GM12872 (cell line): Measurements from ENCODE around the gene PIKFYVE.

Source experiments
- TF ChIP-seq, protein P1 (sequence below): IDR thresholded peaks from 3 replicates; pipeline ENCODE4 v1.5.1; 2011; ENCODE audit warnings: low read depth, mild to moderate bottlenecking, low read length, moderate library complexity; ENCODE audit not compliant: insufficient read depth

Gene PIKFYVE

DNA sequence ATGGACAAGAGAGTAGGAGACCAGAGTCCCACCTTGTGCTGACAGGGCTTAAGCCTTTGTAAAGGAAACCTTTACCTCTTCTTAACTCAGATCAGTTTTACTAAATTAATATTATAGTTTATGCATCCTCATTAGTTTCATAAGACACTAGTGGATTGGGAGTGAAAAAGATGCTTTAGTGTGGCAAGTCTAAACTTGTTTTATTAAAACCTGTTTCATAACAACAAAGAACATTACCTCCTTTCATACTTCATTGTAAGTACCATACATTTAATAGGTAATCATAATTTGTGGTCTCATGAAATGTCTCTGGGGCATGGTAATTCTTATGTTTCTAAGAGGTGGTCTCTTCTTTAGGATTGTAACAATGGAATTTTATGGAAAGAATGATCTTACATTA lies 63.4 kb downstream of the PIKFYVE start:
- TF ChIP-seq, protein P1, sequence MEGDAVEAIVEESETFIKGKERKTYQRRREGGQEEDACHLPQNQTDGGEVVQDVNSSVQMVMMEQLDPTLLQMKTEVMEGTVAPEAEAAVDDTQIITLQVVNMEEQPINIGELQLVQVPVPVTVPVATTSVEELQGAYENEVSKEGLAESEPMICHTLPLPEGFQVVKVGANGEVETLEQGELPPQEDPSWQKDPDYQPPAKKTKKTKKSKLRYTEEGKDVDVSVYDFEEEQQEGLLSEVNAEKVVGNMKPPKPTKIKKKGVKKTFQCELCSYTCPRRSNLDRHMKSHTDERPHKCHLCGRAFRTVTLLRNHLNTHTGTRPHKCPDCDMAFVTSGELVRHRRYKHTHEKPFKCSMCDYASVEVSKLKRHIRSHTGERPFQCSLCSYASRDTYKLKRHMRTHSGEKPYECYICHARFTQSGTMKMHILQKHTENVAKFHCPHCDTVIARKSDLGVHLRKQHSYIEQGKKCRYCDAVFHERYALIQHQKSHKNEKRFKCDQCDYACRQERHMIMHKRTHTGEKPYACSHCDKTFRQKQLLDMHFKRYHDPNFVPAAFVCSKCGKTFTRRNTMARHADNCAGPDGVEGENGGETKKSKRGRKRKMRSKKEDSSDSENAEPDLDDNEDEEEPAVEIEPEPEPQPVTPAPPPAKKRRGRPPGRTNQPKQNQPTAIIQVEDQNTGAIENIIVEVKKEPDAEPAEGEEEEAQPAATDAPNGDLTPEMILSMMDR: no peak

DNA sequence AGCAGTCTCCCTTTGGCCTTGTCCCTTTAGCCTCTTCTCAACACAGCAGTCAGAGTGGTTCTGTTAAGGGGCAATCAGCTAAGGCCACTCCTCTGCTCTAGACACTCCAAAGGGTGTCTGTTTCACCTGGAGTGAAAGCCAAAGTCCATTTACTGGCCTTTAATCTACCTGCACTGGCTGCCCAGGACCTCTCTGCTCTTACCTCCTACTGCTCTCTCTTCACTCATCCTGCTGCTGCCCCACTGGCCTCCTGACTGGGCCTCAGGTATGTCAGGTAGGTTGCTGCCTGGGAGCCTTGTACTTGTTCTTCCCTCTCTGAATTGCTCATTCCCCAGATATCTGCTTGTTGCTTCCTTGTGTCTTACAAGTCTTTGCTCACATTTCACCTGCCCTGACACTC lies 68.2 kb downstream of the PIKFYVE start:
- TF ChIP-seq, protein P1: no peak

DNA sequence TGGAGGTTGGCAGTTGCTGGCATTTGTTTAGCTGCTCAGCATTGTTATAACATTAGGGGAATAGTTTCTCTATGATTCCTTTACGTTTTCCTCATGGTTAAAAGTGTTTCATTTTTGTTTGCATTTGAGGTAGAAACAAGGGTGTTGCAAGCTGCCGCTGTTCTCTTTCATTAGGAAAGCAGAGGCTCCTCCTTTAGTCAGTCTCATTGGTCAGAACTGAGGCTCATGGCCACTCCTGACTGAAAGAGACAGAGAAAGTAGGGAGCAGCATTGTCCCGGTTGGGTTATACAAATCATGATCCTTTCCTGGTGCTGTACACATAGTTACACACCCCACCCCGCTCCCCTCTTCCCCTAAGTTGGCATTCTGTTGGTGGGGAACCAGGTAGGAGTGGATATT lies 80.7 kb downstream of the PIKFYVE start:
- TF ChIP-seq, protein P1: no peak

DNA sequence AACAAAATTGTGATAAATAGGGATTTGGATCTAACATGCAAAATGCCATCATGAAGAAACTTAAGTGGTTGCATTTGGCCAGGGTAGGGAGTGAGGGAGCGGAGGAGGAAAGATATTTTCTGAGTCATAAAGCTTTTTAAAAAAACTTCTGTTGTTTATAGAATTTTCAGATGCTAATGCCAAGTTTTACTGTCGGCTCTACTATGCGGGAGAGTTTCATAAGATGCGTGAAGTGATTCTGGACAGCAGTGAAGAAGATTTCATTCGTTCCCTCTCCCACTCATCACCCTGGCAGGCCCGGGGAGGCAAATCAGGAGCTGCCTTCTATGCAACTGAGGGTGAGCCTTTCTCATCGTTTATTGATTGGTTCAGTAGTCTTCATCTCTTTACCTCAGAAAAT lies 84.6 kb downstream of the PIKFYVE start:
- TF ChIP-seq, protein P1: no peak

DNA sequence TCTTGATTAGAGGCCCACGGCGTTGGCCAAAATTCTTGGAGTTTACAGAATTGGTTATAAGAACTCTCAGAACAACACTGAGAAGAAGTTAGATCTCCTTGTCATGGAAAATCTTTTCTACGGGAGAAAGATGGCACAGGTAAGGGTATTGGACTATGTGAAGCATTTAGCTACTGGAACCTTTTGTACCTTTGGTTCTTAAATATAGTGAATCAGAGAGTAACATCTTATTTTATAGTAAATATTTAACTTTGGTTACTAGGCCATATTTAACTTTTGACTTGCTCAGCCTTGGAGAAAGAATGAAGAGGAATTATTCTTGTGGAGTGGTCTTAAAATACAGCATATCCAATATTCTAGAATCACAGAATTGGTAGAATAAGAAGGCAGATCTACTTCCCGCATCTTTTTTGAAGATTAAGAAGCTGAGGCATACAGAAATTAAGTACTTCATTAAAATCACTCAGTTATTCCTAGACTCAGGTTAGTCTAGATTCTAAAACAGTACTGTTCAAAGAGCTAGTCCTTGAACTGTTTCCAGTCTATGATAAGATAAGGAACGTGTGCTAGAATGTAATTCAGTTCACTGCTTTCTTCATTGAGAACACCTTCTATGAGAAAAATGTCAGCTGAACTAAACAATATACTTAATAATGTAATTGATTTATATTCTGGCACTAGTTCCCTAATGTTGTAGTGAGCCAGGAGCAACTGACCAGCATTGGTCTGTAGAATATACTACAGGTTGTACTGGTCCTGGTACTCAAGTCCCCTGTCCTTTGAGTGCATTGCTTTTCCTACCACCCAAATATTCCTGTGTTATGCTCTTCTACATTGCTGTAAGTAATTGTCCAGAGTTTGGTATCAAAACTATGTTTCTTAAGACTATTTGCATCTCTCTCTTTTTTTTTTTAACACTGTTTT lies 86.9 kb downstream of the PIKFYVE start:
- TF ChIP-seq, protein P1: no peak

DNA sequence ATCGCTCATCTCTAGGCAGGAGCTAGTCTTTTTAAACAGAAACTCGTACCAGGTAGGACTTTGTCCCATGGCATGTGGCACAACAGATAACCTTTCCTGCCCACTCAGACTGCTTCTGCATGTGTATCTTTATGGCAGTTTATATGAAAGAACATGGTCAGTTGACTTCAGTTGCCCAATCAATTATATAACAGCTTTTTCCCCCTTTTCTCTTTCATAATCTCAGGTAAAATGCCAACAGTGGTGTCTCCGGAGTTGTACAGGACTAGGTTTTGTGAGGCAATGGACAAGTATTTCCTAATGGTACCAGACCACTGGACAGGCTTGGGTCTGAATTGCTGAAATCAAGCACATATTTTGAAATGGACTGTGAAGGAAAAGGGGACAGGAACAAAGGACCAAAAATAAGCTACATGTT lies 88.9 kb downstream of the PIKFYVE start:
- TF ChIP-seq, protein P1: no peak

DNA sequence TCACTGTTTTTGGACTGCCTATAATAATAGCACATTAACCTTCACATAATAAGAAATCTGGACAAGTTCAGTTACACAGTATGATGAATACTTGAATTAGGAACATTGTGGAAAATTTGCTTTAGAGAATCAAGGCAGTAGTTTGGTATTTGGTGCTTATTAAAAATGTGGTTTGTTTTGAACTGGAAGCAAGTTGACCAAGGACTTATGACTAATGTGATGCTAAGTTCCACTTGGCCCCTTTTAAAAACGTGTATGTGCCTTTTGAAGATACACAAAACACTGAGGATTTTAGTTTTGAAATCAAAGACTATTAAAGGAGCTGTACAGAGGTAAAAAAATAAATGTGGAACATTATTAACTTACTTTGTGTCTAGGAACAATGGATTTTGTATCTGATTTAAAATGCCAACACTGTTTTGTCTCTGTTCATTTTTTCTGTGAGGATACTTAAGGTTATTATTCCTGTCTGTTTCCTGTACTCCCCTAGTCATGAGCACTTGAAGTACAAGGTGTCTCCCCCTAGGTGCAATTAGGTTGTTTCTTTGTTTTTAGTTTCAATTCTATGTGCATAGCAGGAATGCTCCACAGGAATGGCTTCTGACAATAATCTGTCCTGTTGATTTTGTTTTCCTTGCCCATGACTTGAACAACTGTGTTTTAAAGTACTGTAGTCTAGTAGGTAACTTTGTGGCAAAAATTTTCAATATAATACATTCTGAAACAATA lies 91.0 kb downstream of the PIKFYVE start:
- TF ChIP-seq, protein P1: no peak
